Activated T-cell treated with anti-CD3 and anti-CD28 coated beads, Interleukin-2, amount 50 U/mL, for 4 hours (primary cell): Measurements from ENCODE around the gene TOMM5. TPM values are rescaled to one million over a fixed set of nuclear protein-coding genes. Genes with fewer than 3 reads are reported as not detected.

Experiments
- ATAC-seq, 2 donors: fragments of 200-7000 bp; cut with Tn5 transposase; one replicate each; pipeline ENCODE4 v1.10.0; 2021
- DNase-seq: peaks from one replicate; pipeline ENCODE4 v3.0.0-alpha.2; 2020
- H3K27me3 Mint-ChIP-seq: one replicate; pipeline ENCODE4 v1.8.0; 2021; ENCODE audit warnings: low read depth, mixed read lengths
- H3K36me3 Mint-ChIP-seq: one replicate; pipeline ENCODE4 v1.8.0; 2022; ENCODE audit warnings: mixed read lengths; ENCODE audit not compliant: insufficient read depth
- H3K4me1 Mint-ChIP-seq: one replicate; pipeline ENCODE4 v1.8.0; 2021; ENCODE audit warnings: low read depth, mixed read lengths
- H3K4me3 Mint-ChIP-seq: one replicate; pipeline ENCODE4 v1.8.0; 2021; ENCODE audit warnings: mild to moderate bottlenecking, moderate library complexity, mixed read lengths
- H3K9me3 Mint-ChIP-seq: one replicate; pipeline ENCODE4 v1.8.0; 2021; ENCODE audit warnings: mixed read lengths
- total RNA-seq, 3 donors: library from RNA; stranded (reverse); gene quantifications; one replicate each; pipeline ENCODE4 v1.2.1, GENCODE V29; 2021

TOMM5 gene
- total RNA-seq, 3 donors from 2014 or later = 212 to 235 (median 212) TPM

- peaks cover 10% of the 10 kb centered on the region for H3K27me3 Mint-ChIP-seq
- DNase-seq = no peak
- ATAC-seq = no peak
- H3K4me3 Mint-ChIP-seq = peak overlapping the region; percentile 66
- peaks cover 26% of the 10 kb centered on the region for H3K4me1 Mint-ChIP-seq
- no peaks in the 10 kb centered on the region for H3K9me3 Mint-ChIP-seq
- H3K36me3 Mint-ChIP-seq = peaks cover 5% of the 10 kb centered on the region
Observed at GRCh38 chr9:37593883-37594448, 1.6 kb upstream of the TOMM5 start.

GRCh38 chr9:37587521-37587920, 4.9 kb downstream of the TOMM5 start:
- H3K4me1 Mint-ChIP-seq = peaks cover 23% of the 10 kb centered on the region
- H3K36me3 Mint-ChIP-seq = peaks cover 49% of the 10 kb centered on the region
- ATAC-seq (no peak), DNase-seq (no peak)
- H3K4me3 Mint-ChIP-seq = no peak overlapping the region
- H3K27me3 Mint-ChIP-seq = no peaks in the 10 kb centered on the region
- no peaks in the 10 kb centered on the region for H3K9me3 Mint-ChIP-seq

- Mint-ChIP-seq H3K4me1 (peaks cover 6% of the 10 kb centered on the region), H3K36me3 (peaks cover 50% of the 10 kb centered on the region), H3K27me3 (no peaks in the 10 kb centered on the region)
Observed at GRCh38 chr9:37583522-37584121, 8.8 kb downstream of the TOMM5 start.

GRCh38 chr9:37582548-37583157, 9.7 kb downstream of the TOMM5 start:
- H3K4me3 Mint-ChIP-seq = no peak overlapping the region
- ATAC-seq (peak; percentile 46 to 62), DNase-seq (no peak)
- H3K36me3 Mint-ChIP-seq = peaks cover 47% of the 10 kb centered on the region
- H3K4me1 Mint-ChIP-seq = peaks cover 9% of the 10 kb centered on the region
- H3K27me3 Mint-ChIP-seq = no peaks in the 10 kb centered on the region
- H3K9me3 Mint-ChIP-seq = no peaks in the 10 kb centered on the region

More at GRCh38 chr9:37583522-37584121, 8.8 kb downstream of the TOMM5 start:
- DNase-seq = no peak
- Mint-ChIP-seq H3K9me3 (no peaks in the 10 kb centered on the region), H3K4me3 (no peak overlapping the region)
- no peak for ATAC-seq

- H3K4me3 Mint-ChIP-seq = peak within 1 kb of the TSS; percentile 84
- DNase-seq (peak; percentile 14), ATAC-seq (peak; percentile 88 to 89)
- peaks cover 8% of the 10 kb centered on the region for H3K36me3 Mint-ChIP-seq
- peaks cover 23% of the 10 kb centered on the region for H3K4me1 Mint-ChIP-seq
- no peaks in the 10 kb centered on the region for H3K9me3 Mint-ChIP-seq
- H3K27me3 Mint-ChIP-seq = no peaks in the 10 kb centered on the region
Observed at GRCh38 chr9:37575921-37576721, 16.3 kb downstream of the TOMM5 start, which contains the start of gene FBXO10. Gene FBXO10 (minus strand): TSS chr9:37576380. CDS start chr9:37541768, 34,612 bp downstream.

- Mint-ChIP-seq H3K4me3 (peak overlapping the region; percentile 73), H3K36me3 (peaks cover 4% of the 10 kb centered on the region), H3K4me1 (peaks cover 23% of the 10 kb centered on the region), H3K27me3 (no peaks in the 10 kb centered on the region), H3K9me3 (no peaks in the 10 kb centered on the region)
- DNase-seq (no peak), ATAC-seq (no peak)
Observed at GRCh38 chr9:37575511-37575914, 16.9 kb downstream of the TOMM5 start.

- ATAC-seq = no peak
- Mint-ChIP-seq H3K27me3 (no peaks in the 10 kb centered on the region), H3K4me1 (peaks cover 23% of the 10 kb centered on the region), H3K9me3 (no peaks in the 10 kb centered on the region), H3K4me3 (peak overlapping the region; percentile 73), H3K36me3 (peaks cover 4% of the 10 kb centered on the region)
- no peak for DNase-seq
Observed at GRCh38 chr9:37575001-37575400, 17.4 kb downstream of the TOMM5 start.

GRCh38 chr9:37574241-37574721, 18.1 kb downstream of the TOMM5 start:
- H3K9me3 Mint-ChIP-seq = no peaks in the 10 kb centered on the region
- DNase-seq = no peak
- H3K36me3 Mint-ChIP-seq = peaks cover 4% of the 10 kb centered on the region
- no peaks in the 10 kb centered on the region for H3K27me3 Mint-ChIP-seq
- H3K4me3 Mint-ChIP-seq = peak overlapping the region; percentile 19
- H3K4me1 Mint-ChIP-seq = peaks cover 23% of the 10 kb centered on the region
- ATAC-seq = no peak

- peaks cover 7% of the 10 kb centered on the region for H3K36me3 Mint-ChIP-seq
- no peak overlapping the region for H3K4me3 Mint-ChIP-seq
- DNase-seq (no peak), ATAC-seq (no peak)
- no peaks in the 10 kb centered on the region for H3K9me3 Mint-ChIP-seq
- peaks cover 13% of the 10 kb centered on the region for H3K4me1 Mint-ChIP-seq
- no peaks in the 10 kb centered on the region for H3K27me3 Mint-ChIP-seq
Observed at GRCh38 chr9:37571282-37571681, 21.1 kb downstream of the TOMM5 start.

GRCh38 chr9:37566716-37567115, 25.7 kb downstream of the TOMM5 start:
- Mint-ChIP-seq H3K27me3 (no peaks in the 10 kb centered on the region), H3K36me3 (peaks cover 16% of the 10 kb centered on the region), H3K4me3 (no peak overlapping the region), H3K4me1 (peaks cover 5% of the 10 kb centered on the region), H3K9me3 (peaks cover 7% of the 10 kb centered on the region)
- ATAC-seq (no peak), DNase-seq (no peak)

- Mint-ChIP-seq H3K4me1 (peaks cover 5% of the 10 kb centered on the region), H3K27me3 (no peaks in the 10 kb centered on the region), H3K36me3 (peaks cover 17% of the 10 kb centered on the region), H3K4me3 (no peak overlapping the region), H3K9me3 (peaks cover 7% of the 10 kb centered on the region)
- DNase-seq = no peak
- no peak for ATAC-seq
Observed at GRCh38 chr9:37565661-37566618, 26.5 kb downstream of the TOMM5 start.

GRCh38 chr9:37564916-37565315, 27.5 kb downstream of the TOMM5 start:
- Mint-ChIP-seq H3K4me3 (no peak overlapping the region), H3K4me1 (peaks cover 5% of the 10 kb centered on the region), H3K9me3 (peaks cover 7% of the 10 kb centered on the region), H3K36me3 (peaks cover 17% of the 10 kb centered on the region), H3K27me3 (no peaks in the 10 kb centered on the region)
- DNase-seq (no peak), ATAC-seq (no peak)

- H3K4me3 Mint-ChIP-seq = no peak overlapping the region
- H3K27me3 Mint-ChIP-seq = no peaks in the 10 kb centered on the region
- peaks cover 17% of the 10 kb centered on the region for H3K36me3 Mint-ChIP-seq
- ATAC-seq (no peak), DNase-seq (no peak)
- H3K9me3 Mint-ChIP-seq = peaks cover 7% of the 10 kb centered on the region
- H3K4me1 Mint-ChIP-seq = peaks cover 5% of the 10 kb centered on the region
Observed at GRCh38 chr9:37563806-37564513, 28.4 kb downstream of the TOMM5 start.
